IMR-90 (cell line): Measurements from ENCODE around the gene RAB33B. TPM values are rescaled to one million over a fixed set of nuclear protein-coding genes. Genes with fewer than 3 reads are reported as not detected.

ENCODE experiments used
- ATAC-seq: fragments of 200-7000 bp; cut with Tn5 transposase; 2 replicates; pipeline ENCODE4 v1.9.1; 2020; ENCODE audit warnings: low read depth, mild to moderate bottlenecking, moderate library complexity
- BruUV-seq: library from RNA; stranded (reverse); fragments of 400-500 nt; replicated peaks from 2 replicates; lab custom pipeline; 2021; lab: Mats Ljungman, UMichigan
- CTCF ChIA-PET: fragments of 300-600 bp; formaldehyde crosslinking; extraction: SDS; loops from one replicate; lab custom pipeline; 2021; ENCODE audit warnings: antibody characterized with exemption; lab: Yijun Ruan, JAX
- POLR2A ChIA-PET: fragments of 300-600 bp; sonication (Branson Sonifier 250); formaldehyde crosslinking; loops from one replicate; lab custom pipeline; 2022; ENCODE audit warnings: antibody characterized with exemption; ENCODE audit not compliant: unreplicated experiment; lab: Charles Lee
- DNase-seq: peaks from one replicate; pipeline ENCODE4 v3.0.0; 2013
- H2AFZ ChIP-seq: replicated peaks from 2 replicates; pipeline ENCODE3; 2013; ENCODE audit warnings: low read length, mild to moderate bottlenecking; ENCODE audit not compliant: poor library complexity
- H2AK5ac ChIP-seq: 2 replicates; pipeline ENCODE4 v1.6.1; 2013; ENCODE audit warnings: low read depth, low read length, inconsistent platforms
- H2AK9ac ChIP-seq: replicated peaks from 2 replicates; pipeline ENCODE3; 2013; ENCODE audit warnings: mild to moderate bottlenecking, low read depth, low read length, moderate library complexity; ENCODE audit not compliant: poor library complexity
- H2BK120ac ChIP-seq: 2 replicates; pipeline ENCODE4 v1.6.1; 2013; ENCODE audit warnings: low read depth, low read length, inconsistent platforms
- H2BK15ac ChIP-seq: 3 replicates; pipeline ENCODE4 v1.6.1; 2013; ENCODE audit warnings: low read depth, low read length, inconsistent platforms
- H2BK20ac ChIP-seq: 2 replicates; pipeline ENCODE4 v1.6.1; 2013; ENCODE audit warnings: low read depth, mild to moderate bottlenecking, inconsistent platforms, low read length, moderate library complexity
- H2BK5ac ChIP-seq: 2 replicates; pipeline ENCODE4 v1.6.1; 2013; ENCODE audit warnings: mild to moderate bottlenecking, low read depth, low read length, inconsistent platforms; ENCODE audit not compliant: poor library complexity, severe bottlenecking
- H3K14ac ChIP-seq: replicated peaks from 2 replicates; pipeline ENCODE4 v1.6.1; 2013; ENCODE audit warnings: low read depth, low read length, inconsistent platforms
- H3K18ac ChIP-seq: 2 replicates; pipeline ENCODE4 v1.6.1; 2013; ENCODE audit warnings: low read depth, low read length, control low read depth
- H3K23ac ChIP-seq: 2 replicates; pipeline ENCODE4 v1.6.1; 2013; ENCODE audit warnings: low read depth, low read length, inconsistent platforms
- H3K27ac ChIP-seq: 2 replicates; pipeline ENCODE4 v1.5.1; 2013; ENCODE audit warnings: mild to moderate bottlenecking, control low read depth, low read length; ENCODE audit not compliant: insufficient read depth
- H3K27me3 ChIP-seq: 2 replicates; pipeline ENCODE4 v1.6.1; 2013; ENCODE audit warnings: low read length; ENCODE audit not compliant: control insufficient read depth, insufficient read depth
- H3K36me3 ChIP-seq: 2 replicates; pipeline ENCODE4 v1.6.1; 2013; ENCODE audit warnings: low read length, mixed read lengths; ENCODE audit not compliant: control insufficient read depth, insufficient read depth
- H3K4ac ChIP-seq: 2 replicates; pipeline ENCODE4 v1.6.1; 2013; ENCODE audit warnings: low read depth, low read length, inconsistent platforms
- H3K4me1 ChIP-seq: 2 replicates; pipeline ENCODE4 v1.6.1; 2013; ENCODE audit warnings: low read length, mixed read lengths; ENCODE audit not compliant: control insufficient read depth, insufficient read depth
- H3K4me2 ChIP-seq: 2 replicates; pipeline ENCODE4 v1.6.1; 2013; ENCODE audit warnings: low read depth, mild to moderate bottlenecking, control low read depth, low read length, moderate library complexity
- H3K4me3 ChIP-seq: 2 replicates; pipeline ENCODE4 v1.5.1; 2013; ENCODE audit warnings: low read depth, mild to moderate bottlenecking, control low read depth, low read length, moderate library complexity; ENCODE audit not compliant: insufficient read depth
- H3K56ac ChIP-seq: 2 replicates; pipeline ENCODE4 v1.6.1; 2013; ENCODE audit warnings: low read length, inconsistent platforms; ENCODE audit not compliant: insufficient read depth; ENCODE audit errors: extremely low read depth
- H3K79me1 ChIP-seq, 2 experiments: 2 replicates each; pipeline ENCODE4 v1.6.1; 2013; ENCODE audit warnings: low read length in 2 of 2, inconsistent platforms in 1 of 2, low read depth in 1 of 2
- H3K9ac ChIP-seq: 2 replicates; pipeline ENCODE4 v1.6.1; 2013; ENCODE audit warnings: low read depth, low read length, control low read depth
- H3K9me1 ChIP-seq: 2 replicates; pipeline ENCODE4 v1.6.1; 2013; ENCODE audit warnings: low read length, inconsistent platforms; ENCODE audit not compliant: insufficient read depth
- H3K9me3 ChIP-seq: 2 replicates; pipeline ENCODE4 v1.6.1; 2013; ENCODE audit warnings: low read length; ENCODE audit not compliant: control insufficient read depth, insufficient read depth
- H4K20me1 ChIP-seq: 2 replicates; pipeline ENCODE4 v1.6.1; 2013; ENCODE audit warnings: low read length, inconsistent platforms; ENCODE audit not compliant: insufficient read depth
- H4K5ac ChIP-seq: 2 replicates; pipeline ENCODE4 v1.6.1; 2013; ENCODE audit warnings: mild to moderate bottlenecking, low read depth, low read length, control low read depth
- H4K8ac ChIP-seq, 2 experiments: 2 replicates each; pipeline ENCODE4 v1.6.1; 2013; ENCODE audit warnings: low read depth in 2 of 2, low read length in 2 of 2, control low read depth in 1 of 2, inconsistent platforms in 1 of 2
- H4K91ac ChIP-seq: 2 replicates; pipeline ENCODE4 v1.6.1; 2013; ENCODE audit warnings: low read depth, low read length, inconsistent platforms; ENCODE audit not compliant: insufficient read depth
- BHLHE40 ChIP-seq: fragments of 150-350 bp; IDR thresholded peaks from 2 replicates; pipeline ENCODE4 v1.6.1; 2016; ENCODE audit warnings: mild to moderate bottlenecking, low read depth, low read length
- CEBPB ChIP-seq: IDR thresholded peaks from 2 replicates; pipeline ENCODE4 v1.6.1; 2012; ENCODE audit warnings: low read depth, low read length, improper control_type of control experiment
- CHD1 ChIP-seq: IDR thresholded peaks from 2 replicates; pipeline ENCODE4 v1.6.1; 2012; ENCODE audit warnings: low read depth, low read length, improper control_type of control experiment
- CTCF ChIP-seq: conservative IDR thresholded peaks from 2 replicates; pipeline ENCODE4 v1.5.1; 2012; ENCODE audit warnings: mild to moderate bottlenecking, low read depth, low read length, improper control_type of control experiment
- ELK1 ChIP-seq: fragments of 150-350 bp; IDR thresholded peaks from 2 replicates; pipeline ENCODE4 v1.6.1; 2016; ENCODE audit warnings: low read depth, mild to moderate bottlenecking, low read length, moderate library complexity, borderline replicate concordance
- FOS ChIP-seq: fragments of 150-350 bp; IDR thresholded peaks from 2 replicates; pipeline ENCODE4 v1.6.1; 2016; ENCODE audit warnings: low read depth, low read length
- MAFK ChIP-seq: IDR thresholded peaks from 2 replicates; pipeline ENCODE4 v1.6.1; 2012; ENCODE audit warnings: low read depth, low read length, improper control_type of control experiment
- MAZ ChIP-seq: IDR thresholded peaks from 2 replicates; pipeline ENCODE4 v1.6.1; 2012; ENCODE audit warnings: low read depth, mild to moderate bottlenecking, low read length, improper control_type of control experiment, moderate library complexity, borderline replicate concordance
- MXI1 ChIP-seq: IDR thresholded peaks from 2 replicates; pipeline ENCODE4 v1.6.1; 2012; ENCODE audit warnings: low read depth, mild to moderate bottlenecking, low read length, moderate library complexity, borderline replicate concordance
- NFE2L2 ChIP-seq: fragments of 150-350 bp; IDR thresholded peaks from 2 replicates; pipeline ENCODE4 v1.6.1; 2016; ENCODE audit warnings: low read depth, mild to moderate bottlenecking, low read length
- POLR2A ChIP-seq: IDR thresholded peaks from 2 replicates; pipeline ENCODE4 v1.6.1; 2012; ENCODE audit warnings: mild to moderate bottlenecking, low read depth, low read length
- RAD21 ChIP-seq: IDR thresholded peaks from 2 replicates; pipeline ENCODE4 v1.6.1; 2012; ENCODE audit warnings: low read length, improper control_type of control experiment
- RCOR1 ChIP-seq: IDR thresholded peaks from 2 replicates; pipeline ENCODE4 v1.6.1; 2012; ENCODE audit warnings: mild to moderate bottlenecking, low read length, improper control_type of control experiment; ENCODE audit not compliant: insufficient replicate concordance
- RFX5 ChIP-seq: IDR thresholded peaks from 2 replicates; pipeline ENCODE4 v1.8.0; 2012; ENCODE audit warnings: low read depth, mild to moderate bottlenecking, low read length, moderate library complexity
- SMC3 ChIP-seq: fragments of 150-350 bp; IDR thresholded peaks from 2 replicates; pipeline ENCODE4 v1.6.1; 2016; ENCODE audit warnings: low read depth, mild to moderate bottlenecking, antibody characterized with exemption, low read length, moderate library complexity
- USF2 ChIP-seq: fragments of 150-350 bp; IDR thresholded peaks from 2 replicates; pipeline ENCODE4 v1.6.1; 2017; ENCODE audit warnings: mild to moderate bottlenecking, antibody characterized with exemption, low read length, low read depth
- WGBS, 2 experiments: methylation state at CpG; one replicate each; pipeline versions ENCODE4 v1.1.5 to v1.1.7; 2013; ENCODE audit warnings: missing lambda C conversion rate in 2 of 2; ENCODE audit not compliant: insufficient read length in 1 of 2; ENCODE audit errors: extremely low coverage in 2 of 2; 5-methylcytosine and 5-hydroxymethylcytosine counted together
- dilution Hi-C: fragments of 300-500 bp; cut with HindIII; formaldehyde crosslinking; loops from one replicate; pipeline ENCODE4 v1.14.3; 2018; ENCODE audit warnings: low sequenced_read_pairs; ENCODE audit not compliant: unreplicated experiment
- in situ Hi-C: fragments of 300-500 bp; cut with MboI; formaldehyde crosslinking; loops from 3 replicates; pipeline ENCODE4 v1.14.3; 2019; ENCODE audit warnings: low sequenced_read_pairs, inconsistent platforms, mixed read lengths
- intact Hi-C: fragments of 100-400 bp; cut with micrococcal nuclease; formaldehyde crosslinking; loops from 2 replicates; pipeline ENCODE4 v1.10.0; 2022
- polyA plus RNA-seq, 3 experiments: library from polyadenylated mRNA; depleted of rRNA; stranded (reverse); fragments of >200 nt; gene quantifications; 2 replicates each; pipeline ENCODE4 v1.2.3, GENCODE V29; 2012; ENCODE audit warnings: low replicate concordance in 1 of 3
- total RNA-seq: library from RNA; depleted of rRNA; stranded (reverse); fragments of >200 nt; gene quantifications from 2 replicates; pipeline ENCODE4 v1.2.3, GENCODE V29; 2012

Gene RAB33B
- total and polyA plus RNA-seq, 2 of the 4 experiments (the other 2 are of a cell fraction) = 3.7 to 7.3 TPM

- BruUV-seq = no TSS peak
- WGBS, 2 experiments = 73% methylated on average over 4 of the region's 11 CpGs; no CpG with 5 or more reads in 1 of the 2 experiments
- no peak for ATAC-seq
- Histone ChIP-seq H4K20me1 (no peaks in the 10 kb centered on the region), H3K4me3 (no peak overlapping the region), H3K9me3 (no peaks in the 10 kb centered on the region), H2AK5ac (no peak overlapping the region), H2BK20ac (no peak overlapping the region), H3K9me1 (no peaks in the 10 kb centered on the region; the same call in 1 of the 2 replicates), H2AK9ac (no peak overlapping the region), H3K56ac (no peak overlapping the region), H3K4ac (no peak overlapping the region), H3K27ac (no peak overlapping the region), H4K91ac (no peak overlapping the region), H3K14ac (no peak overlapping the region), H3K9ac (no peak overlapping the region), H3K18ac (no peak overlapping the region), H3K23ac (no peak overlapping the region), H3K27me3 (no peaks in the 10 kb centered on the region), H3K79me1 (no peaks in the 10 kb centered on the region), H4K5ac (no peak overlapping the region), H3K4me2 (no peak overlapping the region), H3K36me3 (no peaks in the 10 kb centered on the region), H2BK5ac (no peak overlapping the region), H4K8ac (no peak overlapping the region), H2AFZ (no peak overlapping the region), H2BK15ac (no peak overlapping the region), H2BK120ac (no peak overlapping the region), H3K4me1 (no peaks in the 10 kb centered on the region)
- ChIA-PET CTCF (no interaction called here), POLR2A (no interaction called here)
- TF ChIP-seq CEBPB (no peak), POLR2A (no peak), MAZ (no peak), CHD1 (no peak), RCOR1 (no peak), RAD21 (no peak), NFE2L2 (no peak), ELK1 (no peak), MXI1 (no peak), MAFK (no peak), USF2 (no peak), SMC3 (no peak), FOS (no peak), CTCF (no peak), RFX5 (no peak), BHLHE40 (no peak)
- DNase-seq = no peak
- dilution Hi-C loops = no loop called here
- in situ Hi-C loops = no loop called here
- intact Hi-C loops = no loop called here
Observed at GRCh38 chr4:139484783-139485311, 30.9 kb downstream of the RAB33B start.
